ENCODE measurements around the gene CDKN2D. TPM values are rescaled to one million over a fixed set of nuclear protein-coding genes. Genes with fewer than 3 reads are reported as not detected.
A peak's percentile ranks its signal among the peaks of the same experiment; 100 is the strongest.

CDKN2D gene
- polyA plus RNA-seq, 1 donor from 2014 or later, result 333 TPM

- no peaks in the 10 kb centered on the region for H4K20me1 ChIP-seq (ENCODE audit: insufficient read depth)
- no peak overlapping the region for H3K27ac ChIP-seq (ENCODE audit: low read length)
- no peak for TF ChIP-seq SMC3 (conservative IDR thresholded peaks at IDR 0.05; ENCODE audit: poor library complexity)
- TF ChIP-seq EZH2 (IDR thresholded peaks at IDR 0.05; ENCODE audit: borderline replicate concordance, insufficient read depth, low read length, poor library complexity, severe bottlenecking), result no peak
- no peak for TF ChIP-seq POLR2AphosphoS5 (IDR thresholded peaks at IDR 0.05)
- no peak for TF ChIP-seq MXI1 (conservative IDR thresholded peaks at IDR 0.05; ENCODE audit: poor library complexity, severe bottlenecking)
- TF ChIP-seq REST (IDR thresholded peaks at IDR 0.05; ENCODE audit: borderline replicate concordance), result no peak
- no peak for TF ChIP-seq TAF1 (IDR thresholded peaks at IDR 0.05; ENCODE audit: low read depth)
- TF ChIP-seq EP300 (conservative IDR thresholded peaks at IDR 0.05; ENCODE audit: poor library complexity, severe bottlenecking), result no peak
- no peak for TF ChIP-seq RAD21 (conservative IDR thresholded peaks at IDR 0.05)
- no peak for TF ChIP-seq CTCF (IDR thresholded peaks at IDR 0.05; ENCODE audit: poor library complexity, severe bottlenecking)
Observed at GRCh38 chr19:10587839-10588150, 19.0 kb upstream of the CDKN2D start.

GRCh38 chr19:10587022-10587838 lies 18.5 kb upstream of the CDKN2D start, which contains the start of gene AP1M2:
Gene AP1M2, minus strand, starts transcription at chr19:10587312. Its CDS starts 81 bp downstream, at chr19:10587231.
- Histone ChIP-seq H3K36me3 (ENCODE audit: insufficient read depth, low read length) (no peaks in the 10 kb centered on the region), H3K4me3 (ENCODE audit: low read length) (peak within 1 kb of the TSS; percentile 58), H3K9me2 (ENCODE audit: insufficient read depth, low read length) (no peaks in the 10 kb centered on the region), H3K79me2 (replicated peaks; ENCODE audit: insufficient read depth, low read length) (no peaks in the 10 kb centered on the region), H3K4me2 (ENCODE audit: low read length) (no peak within 1 kb of the TSS), H3K9me3 (ENCODE audit: low read length) (no peaks in the 10 kb centered on the region), H3K9ac (ENCODE audit: low read length) (no peak within 1 kb of the TSS), H3K27me3 (ENCODE audit: insufficient read depth, low read depth, low read length) (peaks cover 29% of the 10 kb centered on the region), H2AFZ (ENCODE audit: low read depth, low read length) (no peak within 1 kb of the TSS), H3F3A (ENCODE audit: insufficient read depth, low read length, poor library complexity, severe bottlenecking) (no peaks in the 10 kb centered on the region), H4K20me1 (ENCODE audit: insufficient read depth) (no peaks in the 10 kb centered on the region), H3K27ac (ENCODE audit: low read length) (no peak within 1 kb of the TSS)
- TF ChIP-seq CTCF (IDR thresholded peaks at IDR 0.05; ENCODE audit: poor library complexity, severe bottlenecking) (no peak), POLR2AphosphoS5 (IDR thresholded peaks at IDR 0.05) (no peak), REST (IDR thresholded peaks at IDR 0.05; ENCODE audit: borderline replicate concordance) (no peak), MXI1 (conservative IDR thresholded peaks at IDR 0.05; ENCODE audit: poor library complexity, severe bottlenecking) (no peak), TAF1 (IDR thresholded peaks at IDR 0.05; ENCODE audit: low read depth) (no peak), EZH2 (IDR thresholded peaks at IDR 0.05; ENCODE audit: borderline replicate concordance, insufficient read depth, low read length, poor library complexity, severe bottlenecking) (no peak), SMC3 (conservative IDR thresholded peaks at IDR 0.05; ENCODE audit: poor library complexity) (no peak), EP300 (conservative IDR thresholded peaks at IDR 0.05; ENCODE audit: poor library complexity, severe bottlenecking) (no peak)

More at GRCh38 chr19:10587839-10588150, 19.0 kb upstream of the CDKN2D start:
- H3K9ac ChIP-seq (ENCODE audit: low read length), result no peak overlapping the region
- H3K9me2 ChIP-seq (ENCODE audit: insufficient read depth, low read length), result no peaks in the 10 kb centered on the region
- peaks cover 29% of the 10 kb centered on the region for H3K27me3 ChIP-seq (ENCODE audit: insufficient read depth, low read depth, low read length)
- H3K79me2 ChIP-seq (replicated peaks; ENCODE audit: insufficient read depth, low read length), result no peaks in the 10 kb centered on the region
- H2AFZ ChIP-seq (ENCODE audit: low read depth, low read length), result no peak overlapping the region
- H3K4me2 ChIP-seq (ENCODE audit: low read length), result no peak overlapping the region
- no peaks in the 10 kb centered on the region for H3F3A ChIP-seq (ENCODE audit: insufficient read depth, low read length, poor library complexity, severe bottlenecking)
- no peaks in the 10 kb centered on the region for H3K9me3 ChIP-seq (ENCODE audit: low read length)
- no peaks in the 10 kb centered on the region for H3K36me3 ChIP-seq (ENCODE audit: insufficient read depth, low read length)
- no peak overlapping the region for H3K4me3 ChIP-seq (ENCODE audit: low read length)
